ENCODE results near the gene TRIM68.

The TRIM68 gene

GRCh38 chr11:4636136-4636535 is 28.1 kb upstream of the TRIM68 start:
- no peak overlapping the region for H3K4me2 ChIP-seq (ENCODE audit: low read depth, low read length, poor library complexity, severe bottlenecking)
- no peaks in the 10 kb centered on the region for H3K9me2 ChIP-seq (replicated peaks; ENCODE audit: insufficient read depth, low read length)
- H3K9me3 ChIP-seq (ENCODE audit: insufficient read depth, low read length): no peaks in the 10 kb centered on the region
- H3K79me2 ChIP-seq (ENCODE audit: insufficient read depth, low read length): no peaks in the 10 kb centered on the region
- no peaks in the 10 kb centered on the region for H3K27me3 ChIP-seq (ENCODE audit: low read length)
- no peak overlapping the region for H3K9ac ChIP-seq (ENCODE audit: low read length)
- no peak overlapping the region for H2AFZ ChIP-seq (ENCODE audit: low read depth, low read length, severe bottlenecking)
- H3F3A ChIP-seq (ENCODE audit: insufficient read depth): no peaks in the 10 kb centered on the region
- no peak for TF ChIP-seq EZH2phosphoT487 (conservative IDR thresholded peaks at IDR 0.05; ENCODE audit: low read length)
- TF ChIP-seq CTCF (IDR thresholded peaks at IDR 0.05; ENCODE audit: insufficient read depth, low read length, poor library complexity, severe bottlenecking): no peak
- no peak overlapping the region for H3K4me3 ChIP-seq (ENCODE audit: insufficient read depth, low read length, poor library complexity, severe bottlenecking)
- H3K27ac ChIP-seq (ENCODE audit: low read depth, low read length): no peak overlapping the region
- H4K20me1 ChIP-seq (ENCODE audit: low read depth, low read length): no peaks in the 10 kb centered on the region
- H3K36me3 ChIP-seq (ENCODE audit: low read length): no peaks in the 10 kb centered on the region

DNA sequence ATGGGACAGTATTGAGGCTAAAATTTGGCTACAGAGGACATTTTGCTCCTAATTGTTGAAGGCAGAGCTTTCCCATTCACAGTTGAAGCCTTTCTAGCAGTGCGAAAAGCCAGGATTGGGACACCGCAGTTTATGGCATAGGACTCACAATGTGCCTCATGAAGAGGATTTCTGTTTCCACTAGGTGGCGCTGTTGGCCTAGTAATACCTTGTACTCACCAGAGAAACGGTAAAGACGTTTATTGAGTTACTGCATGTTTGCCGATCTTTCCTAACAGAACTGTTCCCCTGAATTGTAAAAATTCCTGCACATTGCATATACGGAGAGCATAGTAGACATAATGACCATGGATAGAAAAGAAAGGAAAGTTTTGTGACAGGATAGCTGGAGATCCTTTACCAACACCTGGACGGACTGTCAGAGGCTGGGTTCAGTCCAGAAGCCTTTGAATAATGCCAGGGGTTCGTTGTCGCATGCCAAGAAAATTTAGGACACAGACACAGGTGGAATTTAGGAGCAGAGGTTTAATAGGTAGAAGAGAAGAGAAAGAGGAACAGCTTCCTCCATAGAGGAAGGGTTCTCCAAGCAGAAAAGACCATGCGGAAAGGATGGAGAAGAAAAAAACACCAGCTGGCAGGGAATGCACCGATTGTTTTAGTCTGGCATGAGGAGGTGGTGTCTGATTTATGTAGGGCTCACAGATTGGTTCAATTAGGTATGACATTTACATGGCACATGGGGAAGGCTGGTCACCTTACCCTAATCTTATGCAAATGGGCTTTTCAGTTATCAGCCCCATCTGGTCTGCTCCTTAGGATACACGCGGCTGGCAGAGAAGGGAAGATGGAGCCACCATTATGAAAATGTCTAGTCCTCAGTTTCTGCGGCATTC is 18.4 kb upstream of the TRIM68 start:
- TF ChIP-seq EZH2phosphoT487 (conservative IDR thresholded peaks at IDR 0.05; ENCODE audit: low read length): no peak
- TF ChIP-seq CTCF (IDR thresholded peaks at IDR 0.05; ENCODE audit: insufficient read depth, low read length, poor library complexity, severe bottlenecking): peak; percentile 84
- no peaks in the 10 kb centered on the region for H3K36me3 ChIP-seq (ENCODE audit: low read length)
- no peak overlapping the region for H3K9ac ChIP-seq (ENCODE audit: low read length)
- H4K20me1 ChIP-seq (ENCODE audit: low read depth, low read length): no peaks in the 10 kb centered on the region
- no peak overlapping the region for H2AFZ ChIP-seq (ENCODE audit: low read depth, low read length, severe bottlenecking)
- no peaks in the 10 kb centered on the region for H3F3A ChIP-seq (ENCODE audit: insufficient read depth)
- no peaks in the 10 kb centered on the region for H3K79me2 ChIP-seq (ENCODE audit: insufficient read depth, low read length)
- no peak overlapping the region for H3K4me2 ChIP-seq (ENCODE audit: low read depth, low read length, poor library complexity, severe bottlenecking)
- no peak overlapping the region for H3K27ac ChIP-seq (ENCODE audit: low read depth, low read length)
- H3K9me3 ChIP-seq (ENCODE audit: insufficient read depth, low read length): no peaks in the 10 kb centered on the region
- no peak overlapping the region for H3K4me3 ChIP-seq (ENCODE audit: insufficient read depth, low read length, poor library complexity, severe bottlenecking)
- no peaks in the 10 kb centered on the region for H3K9me2 ChIP-seq (replicated peaks; ENCODE audit: insufficient read depth, low read length)
- no peaks in the 10 kb centered on the region for H3K27me3 ChIP-seq (ENCODE audit: low read length)

DNA sequence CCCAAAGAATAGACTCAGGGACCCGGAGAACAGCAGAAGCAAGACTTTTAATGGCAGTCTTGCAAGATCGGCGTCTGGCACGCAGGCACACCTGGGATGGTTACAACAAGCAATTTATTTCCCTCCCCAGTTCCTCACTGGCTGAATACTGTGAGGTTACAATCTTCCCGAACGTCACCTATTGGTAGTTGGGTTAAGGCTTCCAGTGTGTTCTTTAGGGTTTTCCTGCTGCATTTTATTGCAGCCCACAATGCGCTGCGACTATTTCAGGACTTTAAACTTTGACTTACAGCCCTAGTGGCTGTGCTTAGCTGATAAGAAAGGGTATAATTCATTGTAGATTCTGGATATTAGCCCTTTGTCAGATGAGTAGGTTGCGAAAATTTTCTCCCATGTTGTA is 11.5 kb upstream of the TRIM68 start:
- no peak overlapping the region for H3K27ac ChIP-seq (ENCODE audit: low read depth, low read length)
- no peaks in the 10 kb centered on the region for H3F3A ChIP-seq (ENCODE audit: insufficient read depth)
- H3K9ac ChIP-seq (ENCODE audit: low read length): no peak overlapping the region
- no peaks in the 10 kb centered on the region for H3K36me3 ChIP-seq (ENCODE audit: low read length)
- H2AFZ ChIP-seq (ENCODE audit: low read depth, low read length, severe bottlenecking): no peak overlapping the region
- H3K4me2 ChIP-seq (ENCODE audit: low read depth, low read length, poor library complexity, severe bottlenecking): no peak overlapping the region
- no peaks in the 10 kb centered on the region for H3K9me3 ChIP-seq (ENCODE audit: insufficient read depth, low read length)
- H4K20me1 ChIP-seq (ENCODE audit: low read depth, low read length): no peaks in the 10 kb centered on the region
- no peak overlapping the region for H3K4me3 ChIP-seq (ENCODE audit: insufficient read depth, low read length, poor library complexity, severe bottlenecking)
- no peak for TF ChIP-seq EZH2phosphoT487 (conservative IDR thresholded peaks at IDR 0.05; ENCODE audit: low read length)
- no peak for TF ChIP-seq CTCF (IDR thresholded peaks at IDR 0.05; ENCODE audit: insufficient read depth, low read length, poor library complexity, severe bottlenecking)
- no peaks in the 10 kb centered on the region for H3K27me3 ChIP-seq (ENCODE audit: low read length)
- no peaks in the 10 kb centered on the region for H3K9me2 ChIP-seq (replicated peaks; ENCODE audit: insufficient read depth, low read length)
- H3K79me2 ChIP-seq (ENCODE audit: insufficient read depth, low read length): no peaks in the 10 kb centered on the region
